ENCODE results near the gene PPP1R37. TPM values are rescaled to one million over a fixed set of nuclear protein-coding genes. Genes with fewer than 3 reads are reported as not detected.

The PPP1R37 gene
- total RNA-seq, 2 experiments from 2014 or later = 20.9 to 21.2 TPM

DNA sequence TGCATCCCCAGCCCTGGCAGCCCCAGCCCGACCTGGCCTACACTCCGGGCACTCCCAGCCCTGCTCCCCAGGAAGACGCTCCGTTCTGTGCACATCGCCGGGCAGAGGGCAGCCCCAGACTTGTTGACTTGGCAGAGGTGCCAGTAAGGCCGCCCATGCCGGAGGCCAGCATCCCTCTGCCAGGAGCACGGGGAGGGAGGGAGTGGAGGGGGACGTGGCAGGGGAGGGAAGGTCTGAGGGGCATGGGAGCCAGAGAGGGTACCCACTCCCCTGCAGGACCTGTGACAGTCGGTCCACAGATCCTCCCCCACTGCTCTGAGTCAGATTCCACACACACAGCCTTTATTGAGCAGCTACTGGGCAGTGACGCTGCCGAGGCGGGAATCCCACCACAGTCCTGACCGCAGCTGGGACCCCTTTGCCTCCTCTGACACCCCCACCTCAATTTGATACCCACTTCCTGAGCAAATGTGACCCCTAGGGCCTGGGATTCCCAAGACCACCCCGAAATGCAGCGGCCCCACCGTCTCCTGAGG is 69.7 kb downstream of the PPP1R37 start:
- H3K9me3 Mint-ChIP-seq = no peaks in the 10 kb centered on the region
- peaks cover 5% of the 10 kb centered on the region for H3K27me3 Mint-ChIP-seq
- CTCF ChIA-PET = no interaction called here
- POLR2A ChIA-PET = no interaction called here
- peaks cover 14% of the 10 kb centered on the region for H3K4me1 Mint-ChIP-seq (ENCODE audit: low read depth)
- ATAC-seq (no peak), DNase-seq (no peak)
- TF ChIP-seq, protein P1, sequence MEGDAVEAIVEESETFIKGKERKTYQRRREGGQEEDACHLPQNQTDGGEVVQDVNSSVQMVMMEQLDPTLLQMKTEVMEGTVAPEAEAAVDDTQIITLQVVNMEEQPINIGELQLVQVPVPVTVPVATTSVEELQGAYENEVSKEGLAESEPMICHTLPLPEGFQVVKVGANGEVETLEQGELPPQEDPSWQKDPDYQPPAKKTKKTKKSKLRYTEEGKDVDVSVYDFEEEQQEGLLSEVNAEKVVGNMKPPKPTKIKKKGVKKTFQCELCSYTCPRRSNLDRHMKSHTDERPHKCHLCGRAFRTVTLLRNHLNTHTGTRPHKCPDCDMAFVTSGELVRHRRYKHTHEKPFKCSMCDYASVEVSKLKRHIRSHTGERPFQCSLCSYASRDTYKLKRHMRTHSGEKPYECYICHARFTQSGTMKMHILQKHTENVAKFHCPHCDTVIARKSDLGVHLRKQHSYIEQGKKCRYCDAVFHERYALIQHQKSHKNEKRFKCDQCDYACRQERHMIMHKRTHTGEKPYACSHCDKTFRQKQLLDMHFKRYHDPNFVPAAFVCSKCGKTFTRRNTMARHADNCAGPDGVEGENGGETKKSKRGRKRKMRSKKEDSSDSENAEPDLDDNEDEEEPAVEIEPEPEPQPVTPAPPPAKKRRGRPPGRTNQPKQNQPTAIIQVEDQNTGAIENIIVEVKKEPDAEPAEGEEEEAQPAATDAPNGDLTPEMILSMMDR (IDR thresholded peaks at IDR 0.05) = no peak
- H3K4me3 Mint-ChIP-seq = no peak overlapping the region
- H3K36me3 Mint-ChIP-seq (ENCODE audit: low read depth) = no peaks in the 10 kb centered on the region
- intact Hi-C loops (cut with micrococcal nuclease) = no loop called here
- H3K27ac Mint-ChIP-seq = no peak overlapping the region

- Mint-ChIP-seq H3K36me3 (ENCODE audit: low read depth) (no peaks in the 10 kb centered on the region), H3K9me3 (no peaks in the 10 kb centered on the region), H3K27ac (no peak overlapping the region), H3K27me3 (peaks cover 2% of the 10 kb centered on the region), H3K4me1 (ENCODE audit: low read depth) (peaks cover 14% of the 10 kb centered on the region), H3K4me3 (no peak overlapping the region)
- ChIA-PET CTCF (no interaction called here), POLR2A (no interaction called here)
- ATAC-seq (no peak), DNase-seq (no peak)
- TF ChIP-seq, protein P1 (IDR thresholded peaks at IDR 0.05) = no peak
- intact Hi-C loops (cut with micrococcal nuclease) = no loop called here
Observed at GRCh38 chr19:45163156-45163555, 70.2 kb downstream of the PPP1R37 start.

DNA sequence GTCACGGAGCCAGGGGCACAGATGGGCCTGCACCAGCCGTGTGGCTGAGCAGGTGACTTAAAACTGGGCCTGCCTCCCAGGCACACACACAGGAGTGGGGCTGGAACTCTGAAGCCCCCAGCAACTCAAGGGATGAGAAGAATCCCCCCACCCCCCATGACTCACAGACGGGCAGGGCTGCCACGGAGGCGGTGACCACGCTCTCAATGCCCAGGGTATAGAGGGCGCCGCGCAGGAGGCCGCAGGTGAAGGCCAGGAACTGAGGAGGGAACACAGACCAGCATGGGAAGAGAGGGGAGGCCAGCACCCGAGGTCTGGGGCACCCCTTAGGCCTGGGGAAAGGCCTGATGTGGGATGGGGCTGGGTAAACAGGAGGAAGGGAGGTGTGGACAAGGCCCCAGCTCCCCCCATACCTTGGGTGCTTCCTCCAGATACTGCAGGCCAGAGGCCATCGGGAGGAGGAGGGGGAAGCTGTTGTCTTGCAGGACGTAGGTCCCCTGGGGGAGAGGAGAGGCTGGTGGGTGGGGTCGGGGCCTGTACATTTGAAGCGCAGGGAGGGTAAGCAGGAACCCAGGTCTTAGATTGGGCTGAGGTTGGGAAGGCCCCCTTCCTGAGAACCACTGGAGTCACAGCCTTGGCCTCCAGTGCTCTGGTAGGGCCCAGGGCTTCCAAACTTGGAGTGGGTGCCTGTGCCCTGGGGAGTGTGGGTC is 70.9 kb downstream of the PPP1R37 start:
- ChIA-PET CTCF (interaction anchor here (1.1 to 2.2 kb wide), 4 partner anchors 10 to 16 kb away, joined by 3 to 7 read pairs (median 4); partner anchors contain the start of genes BLOC1S3 and TRAPPC6A), POLR2A (interaction anchor here (0.6 to 1.8 kb wide), 4 partner anchors 10 to 109 kb away, joined by 3 to 5 read pairs (median 4); partner anchors contain the start of gene TRAPPC6A)
- ATAC-seq (no peak), DNase-seq (no peak)
- Mint-ChIP-seq H3K27ac (peak overlapping the region; percentile 74), H3K9me3 (no peaks in the 10 kb centered on the region), H3K36me3 (ENCODE audit: low read depth) (no peaks in the 10 kb centered on the region), H3K4me1 (ENCODE audit: low read depth) (peaks cover 14% of the 10 kb centered on the region), H3K4me3 (no peak overlapping the region), H3K27me3 (no peaks in the 10 kb centered on the region)
- intact Hi-C loops (cut with micrococcal nuclease) = no loop called here
- TF ChIP-seq, protein P1 (IDR thresholded peaks at IDR 0.05) = no peak

DNA sequence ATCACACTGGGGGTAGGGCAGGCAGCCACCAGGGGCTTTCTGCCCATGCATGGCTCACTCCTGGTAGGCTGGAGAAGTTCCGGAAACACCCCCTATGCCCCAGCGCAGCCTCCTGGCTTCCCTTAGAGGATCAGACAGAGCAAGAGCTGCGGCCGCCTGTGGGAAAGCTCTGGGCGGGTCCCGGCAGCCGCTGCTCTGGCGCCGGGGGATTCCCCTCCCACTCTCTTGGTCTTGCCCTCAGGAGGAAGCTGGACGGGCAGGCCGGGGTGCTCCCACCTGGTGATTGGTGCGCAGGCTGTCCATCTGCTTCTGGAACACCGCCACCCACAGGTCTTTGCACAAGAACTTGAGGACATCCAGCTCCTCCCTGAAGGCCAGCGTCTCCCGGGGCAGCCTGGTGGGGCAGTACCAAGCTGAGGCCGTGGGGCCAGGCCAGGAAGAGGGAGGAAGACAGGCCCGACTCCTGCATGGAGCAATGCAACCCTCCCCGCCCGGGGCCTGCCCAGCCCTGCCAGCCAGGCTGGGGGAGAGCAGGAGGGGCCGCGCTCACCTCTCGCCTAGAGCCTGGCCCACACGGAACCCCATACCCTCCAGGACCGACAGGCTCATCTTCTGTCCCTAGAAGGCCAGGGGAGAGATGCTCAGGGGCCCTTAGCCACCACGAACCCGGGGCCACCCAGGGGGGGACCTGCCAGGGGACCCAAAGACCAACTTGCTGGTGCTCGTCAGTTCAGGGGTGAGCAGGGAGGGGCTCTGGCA is 71.8 kb downstream of the PPP1R37 start:
- no peaks in the 10 kb centered on the region for H3K9me3 Mint-ChIP-seq
- POLR2A ChIA-PET = interaction anchor here (0.6 to 1.8 kb wide), 5 partner anchors 11 to 78 kb away, joined by 3 to 5 read pairs (median 5); partner anchors contain the start of gene TRAPPC6A
- DNase-seq = peak; percentile 88
- peak overlapping the region; percentile 55 for H3K27ac Mint-ChIP-seq
- H3K36me3 Mint-ChIP-seq (ENCODE audit: low read depth) = no peaks in the 10 kb centered on the region
- no peaks in the 10 kb centered on the region for H3K27me3 Mint-ChIP-seq
- intact Hi-C loops (cut with micrococcal nuclease) = no loop called here
- CTCF ChIA-PET = interaction anchor here (0.9 to 2.2 kb wide), 5 partner anchors 9 to 15 kb away, joined by 3 to 7 read pairs (median 3); partner anchors contain the start of genes BLOC1S3 and TRAPPC6A
- TF ChIP-seq, protein P1 (IDR thresholded peaks at IDR 0.05) = no peak
- peaks cover 14% of the 10 kb centered on the region for H3K4me1 Mint-ChIP-seq (ENCODE audit: low read depth)
- no peak overlapping the region for H3K4me3 Mint-ChIP-seq
- peak; percentile 93 for ATAC-seq
